ENCODE results near the gene EPHA3.

Gene EPHA3

DNA sequence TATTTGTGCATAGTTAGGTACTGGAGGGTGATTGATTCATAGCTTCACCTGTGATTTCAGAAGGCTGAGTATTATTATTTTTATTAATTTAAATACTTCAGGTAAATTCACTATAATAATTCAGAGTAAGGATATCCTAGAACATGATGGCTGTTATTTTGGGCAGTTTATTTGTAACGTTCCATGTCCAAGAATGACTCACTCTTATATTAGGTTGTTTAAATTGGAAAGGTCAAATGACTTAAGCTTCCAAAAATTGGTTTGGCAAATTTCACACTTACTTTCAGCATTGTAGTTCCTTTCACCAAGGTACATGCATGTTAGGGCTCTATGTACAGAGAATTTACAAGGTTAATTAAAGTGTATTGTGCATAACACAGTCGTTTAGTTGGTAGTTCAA, 120.2 kb downstream of the EPHA3 start:
- no peak overlapping the region for H3K4me3 ChIP-seq (ENCODE audit: control insufficient read depth, low read depth, low read length)
- TF ChIP-seq, protein P1, sequence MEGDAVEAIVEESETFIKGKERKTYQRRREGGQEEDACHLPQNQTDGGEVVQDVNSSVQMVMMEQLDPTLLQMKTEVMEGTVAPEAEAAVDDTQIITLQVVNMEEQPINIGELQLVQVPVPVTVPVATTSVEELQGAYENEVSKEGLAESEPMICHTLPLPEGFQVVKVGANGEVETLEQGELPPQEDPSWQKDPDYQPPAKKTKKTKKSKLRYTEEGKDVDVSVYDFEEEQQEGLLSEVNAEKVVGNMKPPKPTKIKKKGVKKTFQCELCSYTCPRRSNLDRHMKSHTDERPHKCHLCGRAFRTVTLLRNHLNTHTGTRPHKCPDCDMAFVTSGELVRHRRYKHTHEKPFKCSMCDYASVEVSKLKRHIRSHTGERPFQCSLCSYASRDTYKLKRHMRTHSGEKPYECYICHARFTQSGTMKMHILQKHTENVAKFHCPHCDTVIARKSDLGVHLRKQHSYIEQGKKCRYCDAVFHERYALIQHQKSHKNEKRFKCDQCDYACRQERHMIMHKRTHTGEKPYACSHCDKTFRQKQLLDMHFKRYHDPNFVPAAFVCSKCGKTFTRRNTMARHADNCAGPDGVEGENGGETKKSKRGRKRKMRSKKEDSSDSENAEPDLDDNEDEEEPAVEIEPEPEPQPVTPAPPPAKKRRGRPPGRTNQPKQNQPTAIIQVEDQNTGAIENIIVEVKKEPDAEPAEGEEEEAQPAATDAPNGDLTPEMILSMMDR (IDR thresholded peaks at IDR 0.05; ENCODE audit: control insufficient read depth, insufficient read depth, low read depth, low read length, missing control alignments): no peak
- DNase-seq (ENCODE audit: low read depth): no peak

DNA sequence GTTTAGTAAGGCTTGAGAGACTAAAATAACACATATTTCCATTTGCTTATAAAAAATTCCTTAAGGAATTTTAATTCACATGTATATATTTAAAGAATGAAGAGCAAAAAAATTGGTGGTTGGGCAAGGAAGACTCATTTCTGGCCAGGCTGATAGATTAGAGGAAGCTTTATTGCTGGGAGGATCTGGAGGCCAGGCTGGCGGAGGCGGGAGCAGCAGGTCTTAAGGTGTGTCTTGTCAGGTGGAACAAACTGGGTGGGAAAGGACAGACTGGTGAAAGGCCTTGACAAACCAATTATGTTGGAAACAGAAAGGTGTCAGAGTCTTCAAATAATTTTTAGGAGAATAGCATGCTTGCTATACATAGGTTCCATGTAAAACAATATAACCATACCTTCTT, 124.7 kb downstream of the EPHA3 start:
- TF ChIP-seq, protein P1 (IDR thresholded peaks at IDR 0.05; ENCODE audit: control insufficient read depth, insufficient read depth, low read depth, low read length, missing control alignments): no peak
- no peak for DNase-seq (ENCODE audit: low read depth)
- H3K4me3 ChIP-seq (ENCODE audit: control insufficient read depth, low read depth, low read length): no peak overlapping the region

DNA sequence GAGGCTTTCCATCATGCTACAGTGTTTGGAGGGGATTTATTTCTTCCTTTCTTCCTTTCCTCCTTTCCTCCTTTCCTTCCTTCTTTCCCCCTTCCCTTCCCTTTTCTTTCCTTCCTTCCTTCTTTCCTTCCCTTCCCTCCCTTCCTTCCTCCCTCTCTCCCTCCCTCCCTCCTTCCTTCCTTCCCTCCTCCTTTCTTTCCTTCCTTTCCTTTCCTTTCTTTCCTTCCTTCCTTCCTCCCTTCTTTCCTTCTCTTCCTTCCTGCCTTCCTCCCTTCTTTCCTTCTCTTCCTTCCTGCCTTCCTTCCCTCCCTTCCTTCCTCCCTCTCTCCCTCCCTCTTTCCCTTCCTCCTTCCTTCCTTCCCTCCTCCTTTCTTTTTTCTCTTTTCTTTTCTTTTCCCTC, 127.2 kb downstream of the EPHA3 start:
- no peak overlapping the region for H3K4me3 ChIP-seq (ENCODE audit: control insufficient read depth, low read depth, low read length)
- TF ChIP-seq, protein P1 (IDR thresholded peaks at IDR 0.05; ENCODE audit: control insufficient read depth, insufficient read depth, low read depth, low read length, missing control alignments): no peak
- no peak for DNase-seq (ENCODE audit: low read depth)

DNA sequence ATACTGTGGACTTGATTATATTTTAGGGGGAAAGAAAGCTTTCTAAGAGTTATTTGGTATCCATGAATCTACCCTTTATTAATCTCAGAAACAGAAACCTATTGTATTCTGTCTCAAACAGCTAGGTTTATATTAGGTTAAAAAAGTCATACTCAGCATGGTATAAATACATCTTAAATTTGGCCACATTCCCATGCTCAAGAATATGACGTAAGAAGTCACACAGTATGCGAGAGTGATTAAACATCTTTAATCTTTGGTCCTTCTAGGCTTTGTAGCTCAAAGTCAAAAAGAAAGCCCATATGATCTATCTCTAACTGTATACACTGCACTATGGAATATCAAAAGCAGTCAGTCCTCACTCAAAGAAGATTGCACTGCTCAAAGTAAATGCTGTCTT, 131.4 kb downstream of the EPHA3 start:
- no peak for DNase-seq (ENCODE audit: low read depth)
- H3K4me3 ChIP-seq (ENCODE audit: control insufficient read depth, low read depth, low read length): no peak overlapping the region
- TF ChIP-seq, protein P1 (IDR thresholded peaks at IDR 0.05; ENCODE audit: control insufficient read depth, insufficient read depth, low read depth, low read length, missing control alignments): no peak

DNA sequence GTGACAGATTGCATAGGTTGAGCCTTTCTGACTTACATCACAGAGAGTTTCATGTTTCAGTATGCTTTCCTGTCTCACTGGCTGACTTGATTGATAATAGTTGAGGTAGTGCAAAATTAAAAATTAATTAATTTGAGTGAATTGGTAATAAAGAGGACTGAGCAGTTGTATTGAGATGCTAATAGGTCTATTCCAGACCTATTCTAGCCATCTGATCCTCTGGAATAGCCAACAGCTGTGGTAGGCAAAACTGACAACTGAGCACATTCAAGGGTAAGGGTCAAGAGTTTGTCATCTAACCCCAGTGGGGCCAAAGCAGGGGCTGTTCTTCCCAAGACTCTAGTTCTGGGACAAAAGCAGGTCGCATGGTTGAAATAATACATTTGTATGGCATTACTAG, 132.4 kb downstream of the EPHA3 start:
- no peak overlapping the region for H3K4me3 ChIP-seq (ENCODE audit: control insufficient read depth, low read depth, low read length)
- DNase-seq (ENCODE audit: low read depth): no peak
- TF ChIP-seq, protein P1 (IDR thresholded peaks at IDR 0.05; ENCODE audit: control insufficient read depth, insufficient read depth, low read depth, low read length, missing control alignments): no peak

DNA sequence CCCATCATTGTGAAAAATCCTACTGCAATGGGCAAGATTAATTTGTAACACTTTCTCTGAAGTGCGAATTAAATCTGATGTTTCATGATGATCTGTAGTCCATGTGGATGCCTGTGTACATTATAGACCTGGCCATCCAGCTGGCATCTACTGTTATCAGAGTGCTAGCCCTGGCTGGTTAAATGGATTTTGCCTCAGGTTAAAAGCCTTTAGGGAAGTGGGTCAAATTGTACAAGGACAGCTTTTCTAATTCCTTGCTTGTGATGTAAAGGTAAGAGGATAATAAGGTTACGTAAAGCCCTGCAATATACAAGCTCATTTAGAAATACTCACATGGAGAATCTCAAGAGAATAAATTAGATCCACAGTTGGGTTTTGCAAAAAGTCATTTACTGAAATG, 138.2 kb downstream of the EPHA3 start:
- H3K4me3 ChIP-seq (ENCODE audit: control insufficient read depth, low read depth, low read length): no peak overlapping the region
- DNase-seq (ENCODE audit: low read depth): no peak
- TF ChIP-seq, protein P1 (IDR thresholded peaks at IDR 0.05; ENCODE audit: control insufficient read depth, insufficient read depth, low read depth, low read length, missing control alignments): no peak

DNA sequence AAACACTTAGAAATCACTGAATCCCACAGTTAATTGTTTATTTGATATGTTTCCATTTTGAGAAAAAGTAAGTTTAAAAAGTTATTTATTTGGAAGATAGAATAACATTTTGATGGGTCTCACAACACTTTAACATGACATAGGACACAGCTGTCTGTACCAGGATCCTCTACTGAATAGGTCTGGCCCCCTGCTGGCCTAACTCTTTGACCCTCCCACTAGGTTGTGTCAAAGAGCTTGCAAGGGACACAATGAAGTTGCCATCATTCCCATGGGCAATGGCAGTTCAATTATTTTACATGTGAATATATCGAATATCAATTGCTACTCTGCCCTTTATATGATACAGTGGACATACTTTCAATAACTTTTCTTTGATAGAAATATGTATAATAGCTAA, 138.9 kb downstream of the EPHA3 start:
- TF ChIP-seq, protein P1 (IDR thresholded peaks at IDR 0.05; ENCODE audit: control insufficient read depth, insufficient read depth, low read depth, low read length, missing control alignments): no peak
- no peak for DNase-seq (ENCODE audit: low read depth)
- no peak overlapping the region for H3K4me3 ChIP-seq (ENCODE audit: control insufficient read depth, low read depth, low read length)
